Stimulated activated CD8-positive, alpha-beta memory T cell treated with anti-CD3 and anti-CD28 coated beads, Interleukin-4, amount 100 ng/mL, for 1 hour (primary cell): ENCODE measurements around the gene ARHGAP6.
"Not testable (repeated sequence)": the region's sequence is repeated elsewhere in the genome, so short reads cannot be mapped to it uniquely, and the experiment has no call there.

ENCODE experiments used
- DNase-seq, 2 donors: peaks; one replicate each; pipeline ENCODE4 v3.0.0-alpha.2; 2020; ENCODE audit warnings: low read depth in 2 of 2, low spot score in 1 of 2

Gene ARHGAP6

GRCh38 chrX:11364835-11365234 is 300.9 kb downstream of the ARHGAP6 start:
- DNase-seq = no peak

DNA sequence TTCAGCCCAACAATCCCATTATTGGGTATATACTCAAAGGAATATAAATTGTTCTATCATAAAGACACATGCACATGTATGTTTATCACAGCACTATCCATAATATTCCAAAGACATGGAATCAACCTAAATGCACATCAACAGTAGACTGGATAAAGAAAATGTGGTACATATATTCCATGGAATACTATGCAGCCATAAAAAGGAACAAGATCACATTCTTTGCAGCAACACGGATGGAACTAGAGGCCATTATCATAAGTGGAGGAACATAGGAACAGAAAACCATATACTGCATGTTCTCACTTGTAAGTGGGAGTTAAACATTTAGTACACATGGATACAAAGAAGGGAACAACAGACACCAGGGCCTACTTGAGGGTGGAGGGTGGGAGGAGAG is 301.9 kb downstream of the ARHGAP6 start:
- DNase-seq = not testable (repeated sequence)

DNA sequence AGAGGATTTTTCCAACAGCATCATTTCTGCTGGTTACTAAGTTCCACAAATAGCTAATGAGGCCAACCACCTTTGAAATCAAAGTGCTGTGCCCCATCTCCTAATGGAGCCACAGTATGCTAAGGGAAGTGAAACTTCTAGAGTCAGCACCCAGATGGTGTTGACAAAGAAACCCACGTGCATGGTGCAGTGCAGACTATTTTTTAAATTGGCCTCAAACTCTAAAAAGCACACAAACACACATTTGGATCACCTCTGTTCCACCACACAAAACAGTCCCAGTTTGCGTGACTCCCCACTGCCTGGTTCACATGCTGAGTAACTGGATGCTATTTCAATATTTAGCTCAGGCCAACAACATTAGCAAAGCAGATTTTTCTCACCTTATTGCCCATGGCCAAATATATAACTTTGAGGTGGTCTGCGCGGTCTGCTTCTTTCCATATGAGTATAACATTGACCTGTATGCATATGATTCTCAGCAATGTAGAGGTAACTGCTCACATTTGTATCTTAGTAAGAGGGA is 302.6 kb downstream of the ARHGAP6 start:
- DNase-seq = no peak

- DNase-seq = not testable (repeated sequence)
Measured at GRCh38 chrX:11361666-11362065, 304.1 kb downstream of the ARHGAP6 start.

GRCh38 chrX:11355944-11356343 is 309.8 kb downstream of the ARHGAP6 start:
- DNase-seq = not testable (repeated sequence)

DNA sequence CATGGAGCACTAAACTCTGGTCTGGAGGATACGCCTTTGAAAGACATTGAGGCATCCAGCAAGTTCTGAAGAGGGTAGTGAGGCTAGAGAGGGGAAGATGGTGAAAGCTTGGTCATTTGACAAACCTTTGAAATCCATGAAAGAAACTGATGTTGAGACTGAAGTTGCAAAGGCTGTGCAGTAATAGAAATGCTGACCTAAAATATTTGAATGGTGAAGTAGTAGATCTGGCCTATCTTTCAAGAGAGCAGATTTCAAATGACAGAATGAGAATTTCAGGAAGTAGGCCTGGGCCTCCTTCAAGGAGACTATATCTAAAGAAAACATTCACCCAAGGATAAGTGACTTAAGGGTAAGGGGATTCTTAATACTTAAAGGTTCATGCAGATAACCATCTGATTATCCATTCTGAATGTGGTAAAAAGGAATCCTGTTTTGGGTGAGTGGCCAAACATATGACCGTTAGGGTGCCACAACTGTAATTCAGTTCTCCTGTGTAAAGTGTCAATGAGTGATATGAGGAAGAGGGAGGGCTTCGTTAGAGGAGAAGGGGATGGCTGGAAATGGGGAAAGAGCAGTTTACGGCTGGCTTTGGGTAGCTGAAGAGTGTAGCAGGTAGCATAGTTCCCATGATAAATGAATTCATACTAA is 310.3 kb downstream of the ARHGAP6 start:
- DNase-seq = no peak

DNA sequence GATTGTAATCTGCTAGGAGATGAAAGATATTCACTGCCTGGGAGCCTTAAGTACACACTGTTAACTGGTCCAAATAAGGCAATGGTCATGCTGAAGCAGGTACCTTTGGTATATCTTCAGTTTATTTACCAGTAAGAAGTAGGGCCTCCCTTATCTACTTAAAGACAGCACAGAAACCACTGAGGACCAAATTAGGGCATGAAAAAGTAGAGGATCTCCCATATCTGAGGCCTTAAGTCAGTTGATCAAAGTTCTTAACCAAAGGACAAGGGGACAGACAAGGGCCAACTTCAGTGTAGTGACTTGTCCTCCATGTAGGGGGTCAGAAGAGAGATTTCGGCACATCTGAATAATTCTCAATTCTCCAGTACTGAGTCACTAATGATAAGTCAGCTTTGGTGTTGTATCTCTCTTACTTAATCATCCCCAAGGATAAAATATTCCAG is 313.4 kb downstream of the ARHGAP6 start:
- DNase-seq = no peak

- no peak for DNase-seq
Measured at GRCh38 chrX:11351375-11352295, 314.1 kb downstream of the ARHGAP6 start.

DNA sequence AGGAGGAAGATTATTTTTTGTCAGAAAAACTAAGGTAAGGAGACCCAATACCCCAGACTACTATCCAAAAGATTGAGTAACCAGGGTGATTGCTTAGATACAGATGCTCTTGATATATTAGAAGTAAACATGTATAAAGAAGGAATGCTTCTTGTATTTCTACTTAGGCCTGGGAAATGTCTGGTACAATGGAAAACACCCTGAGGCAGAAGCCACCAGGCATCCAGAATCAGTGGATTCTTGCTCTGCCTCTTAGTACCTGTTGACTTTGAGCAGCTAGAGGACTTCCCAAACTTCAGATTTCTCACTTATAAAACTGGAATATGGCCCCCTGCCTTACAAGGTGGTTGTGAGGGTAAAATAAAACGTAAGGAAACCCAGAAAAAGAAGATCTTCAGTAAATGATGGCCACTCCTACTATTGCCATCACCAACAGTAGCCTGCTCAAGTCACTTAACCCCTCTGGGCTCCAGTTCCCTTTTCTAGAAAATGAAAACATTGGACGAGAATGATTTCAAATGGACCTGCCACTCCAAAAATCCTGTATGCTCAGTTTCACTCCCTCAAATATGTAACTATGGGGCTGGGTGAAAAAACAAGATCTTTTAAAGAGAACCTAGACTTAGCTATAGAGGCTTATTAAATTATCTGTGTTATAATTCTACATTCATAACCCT is 315.9 kb downstream of the ARHGAP6 start:
- DNase-seq = no peak

DNA sequence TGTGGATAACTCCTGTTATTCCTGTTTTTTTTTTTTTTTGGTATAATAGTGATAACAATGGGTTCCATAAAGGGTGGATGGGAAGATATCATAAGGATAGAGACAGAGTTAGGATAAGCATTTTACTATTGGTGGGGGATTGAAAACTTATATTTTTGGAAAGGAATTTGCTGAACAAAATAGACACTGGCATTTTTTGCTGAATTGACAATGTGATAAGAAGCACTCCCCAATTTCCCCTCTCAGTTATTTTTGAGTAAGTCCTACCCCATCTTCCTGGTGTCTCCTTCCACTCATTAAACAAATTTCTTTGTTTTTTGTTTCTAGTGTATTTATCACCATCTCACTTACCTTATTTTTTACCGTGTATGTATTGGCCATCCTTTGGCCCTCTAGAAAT is 316.7 kb downstream of the ARHGAP6 start:
- no peak for DNase-seq

- no peak for DNase-seq
Measured at GRCh38 chrX:11347300-11347699, 318.4 kb downstream of the ARHGAP6 start.

GRCh38 chrX:11346121-11346682 is 319.5 kb downstream of the ARHGAP6 start:
- DNase-seq = no peak

GRCh38 chrX:11342673-11343072 is 323.0 kb downstream of the ARHGAP6 start:
- DNase-seq = no peak

DNA sequence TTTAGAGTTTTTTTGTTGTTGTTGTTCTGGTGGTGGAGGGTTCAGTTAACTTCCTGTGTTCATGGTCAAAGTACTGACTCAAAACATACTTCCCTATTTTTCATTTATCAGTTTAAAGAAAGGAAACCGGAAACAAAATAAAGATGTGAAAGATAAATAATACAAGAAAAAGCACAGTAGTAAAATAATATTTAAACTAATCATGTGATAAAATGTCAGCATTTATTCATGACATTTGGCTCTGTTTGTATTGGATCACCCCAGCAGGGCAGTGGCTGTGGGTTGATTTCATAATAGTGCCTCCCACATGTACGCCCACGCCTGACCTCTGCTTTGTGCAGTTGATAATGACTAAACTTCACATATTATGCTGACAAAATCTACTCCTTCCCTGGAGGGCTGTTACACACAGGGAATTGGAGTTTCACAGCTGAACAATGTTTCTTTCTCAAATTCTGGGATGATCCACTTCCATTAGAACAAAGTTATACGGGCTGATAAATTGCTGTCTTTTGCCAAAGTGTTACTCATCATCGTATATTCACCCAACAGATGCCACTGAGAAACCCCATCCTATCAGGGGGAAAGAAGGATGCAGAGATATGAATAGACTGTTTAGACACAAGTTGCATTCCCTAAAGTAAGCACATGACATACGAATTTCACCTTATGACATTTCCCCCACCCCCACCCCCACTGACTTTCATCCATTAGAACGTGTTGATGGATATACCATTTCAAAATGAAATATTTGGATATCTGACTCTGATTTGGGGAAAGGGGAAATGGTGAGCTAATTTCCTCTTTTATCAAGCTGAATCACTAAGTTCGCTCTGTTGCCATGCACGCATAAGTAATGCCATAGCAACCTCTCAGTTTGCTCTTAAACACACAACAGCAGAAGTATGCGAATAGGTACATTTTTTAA is 324.2 kb downstream of the ARHGAP6 start:
- DNase-seq = no peak

DNA sequence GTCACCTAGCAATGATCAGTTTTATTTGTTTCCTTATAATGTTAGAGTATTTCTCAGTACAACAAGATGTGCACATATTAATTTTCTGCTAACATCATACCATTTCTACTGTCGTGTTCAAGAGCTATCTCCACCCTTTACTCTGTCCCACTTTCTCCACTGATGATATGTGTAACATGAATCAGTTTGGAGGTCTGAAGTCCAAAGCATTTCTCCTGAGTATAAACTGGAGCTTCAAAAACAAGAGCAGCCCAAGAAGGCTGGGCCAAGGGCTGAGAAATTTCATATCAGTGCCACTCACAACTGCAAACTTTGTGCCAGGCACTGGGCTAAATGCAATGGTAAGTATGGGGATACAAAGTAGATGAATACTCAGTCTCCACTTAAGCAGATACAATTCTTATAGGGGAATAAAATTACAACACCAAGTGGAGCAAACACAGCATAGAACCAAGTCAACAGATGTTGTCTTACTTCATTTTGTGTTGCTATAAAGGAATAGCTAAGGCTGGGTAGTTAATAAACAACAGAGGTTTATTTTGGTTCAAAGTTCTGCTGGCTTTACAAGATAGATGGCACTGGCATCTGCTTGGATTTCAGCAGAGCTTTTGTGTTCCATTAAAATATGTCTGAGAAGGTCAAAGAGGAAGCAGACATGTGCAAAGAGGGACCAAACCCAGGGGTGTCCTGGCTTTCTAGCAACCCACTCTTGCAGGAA is 328.3 kb downstream of the ARHGAP6 start:
- DNase-seq = no peak

DNA sequence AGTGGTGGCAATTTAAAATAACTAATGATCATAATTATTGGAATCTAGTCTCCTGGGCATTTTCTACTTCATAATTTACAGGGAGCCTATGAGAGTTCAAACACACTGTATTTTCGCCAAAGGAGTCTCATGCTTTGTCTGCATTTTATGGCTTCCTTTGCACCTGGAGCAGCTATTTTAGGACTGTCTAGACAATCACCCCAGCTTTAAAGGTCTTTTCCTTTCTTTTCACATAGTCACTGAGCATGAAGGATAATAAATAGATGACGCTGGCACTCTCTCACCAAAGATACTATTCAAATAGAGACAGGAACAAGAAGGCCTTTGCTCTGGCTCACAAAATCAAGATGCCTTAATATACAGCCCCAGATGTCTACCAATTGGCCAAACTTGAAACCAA is 329.5 kb downstream of the ARHGAP6 start:
- no peak for DNase-seq

DNA sequence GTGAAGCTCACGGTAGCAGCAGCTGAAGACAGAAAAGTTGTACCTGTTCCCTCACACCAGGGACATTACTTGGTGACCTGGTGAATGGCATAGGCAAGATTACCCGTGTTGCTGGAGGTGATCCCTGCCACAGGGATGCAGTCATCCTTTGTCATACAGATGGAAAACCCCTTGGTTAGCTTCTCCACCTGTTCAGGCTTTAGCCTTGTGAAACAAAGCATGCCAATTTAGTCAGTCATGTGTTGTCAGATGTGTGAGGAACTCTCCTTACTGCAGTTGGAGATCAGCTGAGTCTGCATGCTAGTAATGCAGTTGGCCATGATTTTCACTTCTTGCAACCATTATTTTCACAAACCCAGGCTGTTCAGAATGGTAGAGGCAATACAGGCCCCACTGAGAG is 331.6 kb downstream of the ARHGAP6 start:
- no peak for DNase-seq

DNA sequence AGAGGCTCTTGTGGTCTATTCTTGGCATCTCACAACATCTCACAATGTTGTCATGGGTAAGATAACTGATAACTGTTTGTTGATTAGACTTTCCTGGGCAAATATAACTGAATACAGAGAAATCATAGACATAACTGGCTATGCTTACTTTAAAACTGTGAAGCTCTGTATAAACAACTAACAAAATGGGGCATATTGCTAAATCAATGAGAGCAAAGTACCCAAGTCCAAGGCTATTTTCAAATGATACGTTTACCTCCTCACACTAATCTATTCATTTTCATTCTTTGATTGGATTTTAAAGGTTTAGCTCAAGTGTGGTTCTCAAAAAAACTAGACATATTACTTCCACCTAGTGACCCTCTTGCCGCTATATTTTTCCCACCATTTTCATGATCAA is 333.9 kb downstream of the ARHGAP6 start:
- DNase-seq = no peak

- DNase-seq = no peak
Measured at GRCh38 chrX:11329021-11329420, 336.7 kb downstream of the ARHGAP6 start.

DNA sequence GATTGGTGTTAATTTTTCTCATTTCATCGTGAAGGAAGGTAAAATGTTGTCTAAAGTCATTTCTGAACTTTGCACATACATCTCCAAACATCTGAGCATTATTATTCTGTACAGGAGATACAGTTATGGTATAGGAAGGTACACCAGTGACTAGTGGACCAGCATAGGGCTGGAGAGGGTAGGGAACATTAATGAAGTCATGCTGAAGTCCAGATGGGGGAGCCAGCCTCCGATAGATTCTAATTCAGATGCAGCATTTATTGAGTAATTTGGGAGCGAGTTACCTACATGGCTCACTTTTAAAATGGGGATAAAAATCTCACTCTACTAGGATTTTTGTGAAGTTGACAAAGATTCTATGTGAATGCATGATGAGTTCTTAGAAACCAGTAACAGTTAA is 337.6 kb downstream of the ARHGAP6 start:
- DNase-seq = no peak
